WTC11 (cell line): ENCODE measurements around the gene UNC5A. TPM values are rescaled to one million over a fixed set of nuclear protein-coding genes. Genes with fewer than 3 reads are reported as not detected.

Source experiments
- ATAC-seq: fragments of 200-7000 bp; cut with Tn5 transposase; 2 replicates; pipeline ENCODE4 v1.10.0; 2021; ENCODE audit warnings: mild to moderate bottlenecking, moderate library complexity
- CTCF ChIA-PET: fragments of 300-600 bp; sonication (Branson Sonifier 250); formaldehyde crosslinking; loops from one replicate; lab custom pipeline; 2021; ENCODE audit warnings: antibody characterized with exemption; lab: Charles Lee
- POLR2A ChIA-PET: fragments of 350-600 bp; sonication (Branson Sonifier 250); formaldehyde crosslinking; loops from one replicate; lab custom pipeline; 2021; ENCODE audit warnings: antibody characterized with exemption; lab: Charles Lee
- DNase-seq: peaks from one replicate; pipeline ENCODE4 v3.0.0; 2021; ENCODE audit warnings: low spot score
- H3K27ac Mint-ChIP-seq: 2 replicates; pipeline ENCODE4 v1.8.0; 2021; ENCODE audit warnings: mixed read lengths
- H3K27me3 Mint-ChIP-seq: 2 replicates; pipeline ENCODE4 v1.8.0; 2021; ENCODE audit warnings: low read depth, mild to moderate bottlenecking, moderate library complexity, mixed read lengths
- H3K36me3 Mint-ChIP-seq: 2 replicates; pipeline ENCODE4 v1.8.0; 2021; ENCODE audit warnings: mixed read lengths
- H3K4me1 Mint-ChIP-seq: 2 replicates; pipeline ENCODE4 v1.8.0; 2022; ENCODE audit warnings: mixed read lengths
- H3K4me3 Mint-ChIP-seq: 2 replicates; pipeline ENCODE4 v1.8.0; 2021; ENCODE audit warnings: mild to moderate bottlenecking, moderate library complexity, mixed read lengths
- H3K9me3 Mint-ChIP-seq: 2 replicates; pipeline ENCODE4 v1.8.0; 2021; ENCODE audit warnings: mixed read lengths
- CREB1 ChIP-seq: sonication (generic); formaldehyde crosslinking; IDR thresholded peaks from 2 replicates; pipeline ENCODE4 v1.8.0; 2023; ENCODE audit warnings: mild to moderate bottlenecking, missing genetic modification reagents
- ELF4 ChIP-seq: sonication (generic); formaldehyde crosslinking; IDR thresholded peaks from 2 replicates; pipeline ENCODE4 v1.8.1; 2022; ENCODE audit warnings: low read depth, mild to moderate bottlenecking, moderate library complexity, missing genetic modification reagents
- FOXK1 ChIP-seq: sonication (generic); formaldehyde crosslinking; IDR thresholded peaks from 2 replicates; pipeline ENCODE4 v1.8.0; 2022; ENCODE audit warnings: mild to moderate bottlenecking, moderate library complexity, missing genetic modification reagents
- NR2C2 ChIP-seq: sonication (generic); formaldehyde crosslinking; IDR thresholded peaks from 2 replicates; pipeline ENCODE4 v1.8.0; 2022; ENCODE audit warnings: mild to moderate bottlenecking, missing genetic modification reagents
- NR3C1 ChIP-seq: sonication (generic); formaldehyde crosslinking; conservative IDR thresholded peaks from 2 replicates; pipeline ENCODE4 v1.8.1; 2023; ENCODE audit warnings: low read depth, mild to moderate bottlenecking, missing genetic modification reagents
- RELA ChIP-seq: sonication (generic); formaldehyde crosslinking; IDR thresholded peaks from 2 replicates; pipeline ENCODE4 v1.8.1; 2022; ENCODE audit warnings: missing genetic modification reagents, mild to moderate bottlenecking, borderline replicate concordance
- RORB ChIP-seq: fragments of 250-450 bp; sonication (Bioruptor Pico); IDR thresholded peaks from 2 replicates; pipeline ENCODE4 v1.9.0; 2021; ENCODE audit warnings: mild to moderate bottlenecking
- TP53 ChIP-seq: sonication (generic); formaldehyde crosslinking; IDR thresholded peaks from 2 replicates; pipeline ENCODE4 v1.8.1; 2023; ENCODE audit warnings: mild to moderate bottlenecking, missing genetic modification reagents
- ZNF138 ChIP-seq: sonication (generic); formaldehyde crosslinking; conservative IDR thresholded peaks from 2 replicates; pipeline ENCODE4 v1.8.1; 2022; ENCODE audit warnings: mild to moderate bottlenecking, moderate library complexity, missing genetic modification reagents
- ZNF263 ChIP-seq: sonication (generic); formaldehyde crosslinking; IDR thresholded peaks from 2 replicates; pipeline ENCODE4 v1.8.1; 2022; ENCODE audit warnings: low read depth, mild to moderate bottlenecking, moderate library complexity, missing genetic modification reagents
- ZNF671 ChIP-seq: fragments of 250-450 bp; sonication (Bioruptor Pico); IDR thresholded peaks from 2 replicates; pipeline ENCODE4 v1.8.0; 2021; ENCODE audit warnings: mild to moderate bottlenecking
- total RNA-seq: library from RNA; stranded (reverse); gene quantifications from 3 replicates; pipeline ENCODE4 v1.2.3, GENCODE V29; 2021
- TF ChIP-seq, protein P1 (sequence below): sonication (generic); formaldehyde crosslinking; IDR thresholded peaks from 2 replicates; pipeline ENCODE4 v1.8.1; 2022; ENCODE audit warnings: mild to moderate bottlenecking, missing genetic modification reagents, moderate library complexity, borderline replicate concordance
- TF ChIP-seq, protein P2 (sequence below): sonication (generic); formaldehyde crosslinking; IDR thresholded peaks from 2 replicates; pipeline ENCODE4 v1.8.1; 2023; ENCODE audit warnings: mild to moderate bottlenecking, missing genetic modification reagents
- TF ChIP-seq, protein P3 (sequence below): sonication (generic); formaldehyde crosslinking; conservative IDR thresholded peaks from 2 replicates; pipeline ENCODE4 v1.8.1; 2022; ENCODE audit warnings: mild to moderate bottlenecking, missing genetic modification reagents
- TF ChIP-seq, protein P4 (sequence below): sonication (generic); formaldehyde crosslinking; IDR thresholded peaks from 2 replicates; pipeline ENCODE4 v1.8.1; 2022; ENCODE audit warnings: low read depth, mild to moderate bottlenecking, moderate library complexity, missing genetic modification reagents, borderline replicate concordance
- TF ChIP-seq, protein P5 (sequence below): fragments of 250-450 bp; sonication (Bioruptor Pico); IDR thresholded peaks from 2 replicates; pipeline ENCODE4 v1.9.0; 2021; ENCODE audit warnings: mild to moderate bottlenecking, borderline replicate concordance
- TF ChIP-seq, protein P6 (sequence below): sonication (generic); formaldehyde crosslinking; IDR thresholded peaks from 2 replicates; pipeline ENCODE4 v1.8.1; 2022; ENCODE audit warnings: missing genetic modification reagents, borderline replicate concordance
- TF ChIP-seq, protein P7 (sequence below): sonication (generic); formaldehyde crosslinking; IDR thresholded peaks from 2 replicates; pipeline ENCODE4 v1.8.1; 2022; ENCODE audit warnings: low read depth, missing genetic modification reagents, borderline replicate concordance

UNC5A gene
- total RNA-seq, 1 experiment from 2014 or later, result 10.2 TPM

DNA sequence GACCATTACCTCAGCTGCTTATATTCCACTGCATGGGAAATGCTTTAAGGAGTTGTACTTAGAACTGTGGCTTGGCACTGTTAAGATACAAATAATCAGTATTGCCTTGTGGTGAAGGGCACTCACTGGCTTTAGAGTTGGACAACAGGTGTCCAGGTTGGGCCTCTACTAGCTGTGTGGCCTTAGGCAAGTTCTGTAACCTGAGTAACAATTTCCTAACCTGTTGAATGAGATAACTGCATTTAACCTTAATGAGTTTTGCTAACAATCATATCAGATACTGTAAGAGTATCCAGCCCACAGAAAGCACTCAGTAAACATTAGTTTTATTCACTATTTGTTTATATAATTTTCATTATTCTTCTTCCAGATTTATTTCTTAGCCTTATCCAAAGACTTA lies 106.0 kb downstream of the UNC5A start:
- no peak overlapping the region for H3K27ac Mint-ChIP-seq
- peaks cover 5% of the 10 kb centered on the region for H3K4me1 Mint-ChIP-seq
- ChIA-PET CTCF (interaction anchor here (0.6 to 0.9 kb wide), 2 partner anchors 256 to 258 kb away, joined by 3 to 4 read pairs; no protein-coding TSS in a partner anchor), POLR2A (no interaction called here)
- H3K4me3 Mint-ChIP-seq, result no peak overlapping the region
- TF ChIP-seq, protein P1, sequence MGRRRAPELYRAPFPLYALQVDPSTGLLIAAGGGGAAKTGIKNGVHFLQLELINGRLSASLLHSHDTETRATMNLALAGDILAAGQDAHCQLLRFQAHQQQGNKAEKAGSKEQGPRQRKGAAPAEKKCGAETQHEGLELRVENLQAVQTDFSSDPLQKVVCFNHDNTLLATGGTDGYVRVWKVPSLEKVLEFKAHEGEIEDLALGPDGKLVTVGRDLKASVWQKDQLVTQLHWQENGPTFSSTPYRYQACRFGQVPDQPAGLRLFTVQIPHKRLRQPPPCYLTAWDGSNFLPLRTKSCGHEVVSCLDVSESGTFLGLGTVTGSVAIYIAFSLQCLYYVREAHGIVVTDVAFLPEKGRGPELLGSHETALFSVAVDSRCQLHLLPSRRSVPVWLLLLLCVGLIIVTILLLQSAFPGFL (CRISPR knock-in tag), result no peak
- TF ChIP-seq, protein P2, sequence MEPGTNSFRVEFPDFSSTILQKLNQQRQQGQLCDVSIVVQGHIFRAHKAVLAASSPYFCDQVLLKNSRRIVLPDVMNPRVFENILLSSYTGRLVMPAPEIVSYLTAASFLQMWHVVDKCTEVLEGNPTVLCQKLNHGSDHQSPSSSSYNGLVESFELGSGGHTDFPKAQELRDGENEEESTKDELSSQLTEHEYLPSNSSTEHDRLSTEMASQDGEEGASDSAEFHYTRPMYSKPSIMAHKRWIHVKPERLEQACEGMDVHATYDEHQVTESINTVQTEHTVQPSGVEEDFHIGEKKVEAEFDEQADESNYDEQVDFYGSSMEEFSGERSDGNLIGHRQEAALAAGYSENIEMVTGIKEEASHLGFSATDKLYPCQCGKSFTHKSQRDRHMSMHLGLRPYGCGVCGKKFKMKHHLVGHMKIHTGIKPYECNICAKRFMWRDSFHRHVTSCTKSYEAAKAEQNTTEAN (CRISPR knock-in tag), result no peak
- TF ChIP-seq, protein P3, sequence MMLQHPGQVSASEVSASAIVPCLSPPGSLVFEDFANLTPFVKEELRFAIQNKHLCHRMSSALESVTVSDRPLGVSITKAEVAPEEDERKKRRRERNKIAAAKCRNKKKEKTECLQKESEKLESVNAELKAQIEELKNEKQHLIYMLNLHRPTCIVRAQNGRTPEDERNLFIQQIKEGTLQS, result no peak
- TF ChIP-seq ZNF138 (CRISPR knock-in tag), result no peak
- no peak for TF ChIP-seq ELF4 (CRISPR knock-in tag)
- TF ChIP-seq FOXK1 (CRISPR knock-in tag), result no peak
- TF ChIP-seq NR3C1 (CRISPR knock-in tag), result no peak
- TF ChIP-seq, protein P4, sequence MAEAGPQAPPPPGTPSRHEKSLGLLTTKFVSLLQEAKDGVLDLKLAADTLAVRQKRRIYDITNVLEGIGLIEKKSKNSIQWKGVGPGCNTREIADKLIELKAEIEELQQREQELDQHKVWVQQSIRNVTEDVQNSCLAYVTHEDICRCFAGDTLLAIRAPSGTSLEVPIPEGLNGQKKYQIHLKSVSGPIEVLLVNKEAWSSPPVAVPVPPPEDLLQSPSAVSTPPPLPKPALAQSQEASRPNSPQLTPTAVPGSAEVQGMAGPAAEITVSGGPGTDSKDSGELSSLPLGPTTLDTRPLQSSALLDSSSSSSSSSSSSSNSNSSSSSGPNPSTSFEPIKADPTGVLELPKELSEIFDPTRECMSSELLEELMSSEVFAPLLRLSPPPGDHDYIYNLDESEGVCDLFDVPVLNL, result no peak
- TF ChIP-seq, protein P5, sequence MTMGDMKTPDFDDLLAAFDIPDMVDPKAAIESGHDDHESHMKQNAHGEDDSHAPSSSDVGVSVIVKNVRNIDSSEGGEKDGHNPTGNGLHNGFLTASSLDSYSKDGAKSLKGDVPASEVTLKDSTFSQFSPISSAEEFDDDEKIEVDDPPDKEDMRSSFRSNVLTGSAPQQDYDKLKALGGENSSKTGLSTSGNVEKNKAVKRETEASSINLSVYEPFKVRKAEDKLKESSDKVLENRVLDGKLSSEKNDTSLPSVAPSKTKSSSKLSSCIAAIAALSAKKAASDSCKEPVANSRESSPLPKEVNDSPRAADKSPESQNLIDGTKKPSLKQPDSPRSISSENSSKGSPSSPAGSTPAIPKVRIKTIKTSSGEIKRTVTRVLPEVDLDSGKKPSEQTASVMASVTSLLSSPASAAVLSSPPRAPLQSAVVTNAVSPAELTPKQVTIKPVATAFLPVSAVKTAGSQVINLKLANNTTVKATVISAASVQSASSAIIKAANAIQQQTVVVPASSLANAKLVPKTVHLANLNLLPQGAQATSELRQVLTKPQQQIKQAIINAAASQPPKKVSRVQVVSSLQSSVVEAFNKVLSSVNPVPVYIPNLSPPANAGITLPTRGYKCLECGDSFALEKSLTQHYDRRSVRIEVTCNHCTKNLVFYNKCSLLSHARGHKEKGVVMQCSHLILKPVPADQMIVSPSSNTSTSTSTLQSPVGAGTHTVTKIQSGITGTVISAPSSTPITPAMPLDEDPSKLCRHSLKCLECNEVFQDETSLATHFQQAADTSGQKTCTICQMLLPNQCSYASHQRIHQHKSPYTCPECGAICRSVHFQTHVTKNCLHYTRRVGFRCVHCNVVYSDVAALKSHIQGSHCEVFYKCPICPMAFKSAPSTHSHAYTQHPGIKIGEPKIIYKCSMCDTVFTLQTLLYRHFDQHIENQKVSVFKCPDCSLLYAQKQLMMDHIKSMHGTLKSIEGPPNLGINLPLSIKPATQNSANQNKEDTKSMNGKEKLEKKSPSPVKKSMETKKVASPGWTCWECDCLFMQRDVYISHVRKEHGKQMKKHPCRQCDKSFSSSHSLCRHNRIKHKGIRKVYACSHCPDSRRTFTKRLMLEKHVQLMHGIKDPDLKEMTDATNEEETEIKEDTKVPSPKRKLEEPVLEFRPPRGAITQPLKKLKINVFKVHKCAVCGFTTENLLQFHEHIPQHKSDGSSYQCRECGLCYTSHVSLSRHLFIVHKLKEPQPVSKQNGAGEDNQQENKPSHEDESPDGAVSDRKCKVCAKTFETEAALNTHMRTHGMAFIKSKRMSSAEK (CRISPR knock-in tag), result no peak
- H3K36me3 Mint-ChIP-seq, result no peaks in the 10 kb centered on the region
- no peaks in the 10 kb centered on the region for H3K9me3 Mint-ChIP-seq
- no peak for DNase-seq
- no peaks in the 10 kb centered on the region for H3K27me3 Mint-ChIP-seq
- no peak for ATAC-seq

DNA sequence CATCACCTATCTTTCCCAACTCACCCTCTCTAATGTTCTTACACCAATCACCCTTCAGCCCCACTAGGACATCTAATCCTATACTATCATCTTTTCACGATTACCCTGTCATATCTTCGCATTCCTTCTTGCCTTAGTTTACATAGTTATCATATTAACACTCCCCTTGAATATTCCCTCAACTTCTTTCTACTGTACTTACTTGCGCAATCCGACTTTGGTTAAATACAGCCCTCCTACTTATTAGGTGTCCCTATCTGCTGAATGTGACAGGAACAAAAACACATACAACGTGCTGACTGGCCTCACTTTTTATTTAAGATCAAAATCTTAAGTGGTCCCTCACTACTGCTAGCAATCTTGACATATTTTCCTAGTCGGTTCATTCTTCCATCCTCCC lies 108.3 kb downstream of the UNC5A start:
- no peak overlapping the region for H3K27ac Mint-ChIP-seq
- no peaks in the 10 kb centered on the region for H3K27me3 Mint-ChIP-seq
- POLR2A ChIA-PET, result no interaction called here
- no peak overlapping the region for H3K4me3 Mint-ChIP-seq
- no peaks in the 10 kb centered on the region for H3K36me3 Mint-ChIP-seq
- DNase-seq (no peak), ATAC-seq (no peak)
- TF ChIP-seq CREB1 (CRISPR knock-in tag), result no peak
- no peaks in the 10 kb centered on the region for H3K9me3 Mint-ChIP-seq
- CTCF ChIA-PET, result interaction anchor here (1.7 kb wide), 1 partner anchor 22 kb away, joined by 3 read pairs; no protein-coding TSS in a partner anchor
- no peaks in the 10 kb centered on the region for H3K4me1 Mint-ChIP-seq

DNA sequence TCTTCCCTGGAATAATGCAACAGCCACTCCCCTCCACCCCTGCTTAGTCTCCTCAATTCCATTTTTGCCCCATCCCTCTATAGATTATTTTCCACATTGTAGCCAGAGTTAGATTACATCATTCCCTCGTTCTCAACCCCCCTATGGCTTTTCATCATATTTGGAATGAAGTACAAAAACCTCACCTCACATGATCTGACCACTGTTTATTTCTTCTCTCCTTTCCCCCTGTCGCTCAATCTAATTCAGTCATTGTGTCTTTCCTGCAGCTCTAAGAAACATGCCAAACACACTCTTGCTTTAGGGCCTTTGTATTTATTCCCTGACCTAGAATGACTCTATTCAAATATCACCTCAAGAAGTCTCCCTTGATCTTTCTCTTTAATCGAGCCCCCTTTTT lies 111.4 kb downstream of the UNC5A start:
- ChIA-PET CTCF (no interaction called here), POLR2A (no interaction called here)
- Mint-ChIP-seq H3K9me3 (no peaks in the 10 kb centered on the region), H3K36me3 (no peaks in the 10 kb centered on the region), H3K4me3 (no peak overlapping the region), H3K4me1 (no peaks in the 10 kb centered on the region), H3K27ac (no peak overlapping the region; the same call in 1 of the 2 replicates), H3K27me3 (no peaks in the 10 kb centered on the region)
- ATAC-seq (no peak), DNase-seq (no peak)
- TF ChIP-seq RELA, result no peak
- TF ChIP-seq ZNF671 (CRISPR knock-in tag), result no peak
- TF ChIP-seq RORB (CRISPR knock-in tag), result no peak
- TF ChIP-seq NR2C2 (CRISPR knock-in tag), result no peak
- TF ChIP-seq, protein P6, sequence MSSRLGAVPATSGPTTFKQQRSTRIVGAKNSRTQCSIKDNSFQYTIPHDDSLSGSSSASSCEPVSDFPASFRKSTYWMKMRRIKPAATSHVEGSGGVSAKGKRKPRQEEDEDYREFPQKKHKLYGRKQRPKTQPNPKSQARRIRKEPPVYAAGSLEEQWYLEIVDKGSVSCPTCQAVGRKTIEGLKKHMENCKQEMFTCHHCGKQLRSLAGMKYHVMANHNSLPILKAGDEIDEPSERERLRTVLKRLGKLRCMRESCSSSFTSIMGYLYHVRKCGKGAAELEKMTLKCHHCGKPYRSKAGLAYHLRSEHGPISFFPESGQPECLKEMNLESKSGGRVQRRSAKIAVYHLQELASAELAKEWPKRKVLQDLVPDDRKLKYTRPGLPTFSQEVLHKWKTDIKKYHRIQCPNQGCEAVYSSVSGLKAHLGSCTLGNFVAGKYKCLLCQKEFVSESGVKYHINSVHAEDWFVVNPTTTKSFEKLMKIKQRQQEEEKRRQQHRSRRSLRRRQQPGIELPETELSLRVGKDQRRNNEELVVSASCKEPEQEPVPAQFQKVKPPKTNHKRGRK (CRISPR knock-in tag), result no peak
- no peak for TF ChIP-seq ZNF263
- TF ChIP-seq, protein P7, sequence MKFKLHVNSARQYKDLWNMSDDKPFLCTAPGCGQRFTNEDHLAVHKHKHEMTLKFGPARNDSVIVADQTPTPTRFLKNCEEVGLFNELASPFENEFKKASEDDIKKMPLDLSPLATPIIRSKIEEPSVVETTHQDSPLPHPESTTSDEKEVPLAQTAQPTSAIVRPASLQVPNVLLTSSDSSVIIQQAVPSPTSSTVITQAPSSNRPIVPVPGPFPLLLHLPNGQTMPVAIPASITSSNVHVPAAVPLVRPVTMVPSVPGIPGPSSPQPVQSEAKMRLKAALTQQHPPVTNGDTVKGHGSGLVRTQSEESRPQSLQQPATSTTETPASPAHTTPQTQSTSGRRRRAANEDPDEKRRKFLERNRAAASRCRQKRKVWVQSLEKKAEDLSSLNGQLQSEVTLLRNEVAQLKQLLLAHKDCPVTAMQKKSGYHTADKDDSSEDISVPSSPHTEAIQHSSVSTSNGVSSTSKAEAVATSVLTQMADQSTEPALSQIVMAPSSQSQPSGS (CRISPR knock-in tag), result no peak
- no peak for TF ChIP-seq TP53 (CRISPR knock-in tag)
